ENCODE data around the gene LRRC7.

Gene LRRC7

DNA sequence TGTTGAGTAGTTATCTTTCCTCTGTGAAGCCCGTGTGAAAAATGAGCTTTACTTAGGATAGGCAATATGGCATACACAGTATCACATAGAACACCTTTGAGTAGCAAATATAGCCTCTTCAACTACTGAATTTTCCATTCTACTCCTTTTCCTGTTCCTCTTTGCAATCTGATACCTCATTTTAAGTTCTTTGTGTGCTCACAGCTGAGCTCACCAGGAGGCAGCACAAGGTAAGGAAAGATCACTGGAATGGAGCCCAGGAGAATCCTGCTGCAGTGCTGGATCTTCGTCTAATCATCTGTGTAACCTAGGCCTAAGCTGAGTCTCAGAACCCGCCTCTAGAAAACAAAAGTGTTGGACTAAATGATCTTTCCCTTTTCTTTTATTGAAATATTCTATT lies 466.7 kb downstream of the LRRC7 start:
- in situ Hi-C loops (cut with HindIII; ENCODE audit: low sequenced_read_pairs): no loop called here
- TF ChIP-seq, protein P1, sequence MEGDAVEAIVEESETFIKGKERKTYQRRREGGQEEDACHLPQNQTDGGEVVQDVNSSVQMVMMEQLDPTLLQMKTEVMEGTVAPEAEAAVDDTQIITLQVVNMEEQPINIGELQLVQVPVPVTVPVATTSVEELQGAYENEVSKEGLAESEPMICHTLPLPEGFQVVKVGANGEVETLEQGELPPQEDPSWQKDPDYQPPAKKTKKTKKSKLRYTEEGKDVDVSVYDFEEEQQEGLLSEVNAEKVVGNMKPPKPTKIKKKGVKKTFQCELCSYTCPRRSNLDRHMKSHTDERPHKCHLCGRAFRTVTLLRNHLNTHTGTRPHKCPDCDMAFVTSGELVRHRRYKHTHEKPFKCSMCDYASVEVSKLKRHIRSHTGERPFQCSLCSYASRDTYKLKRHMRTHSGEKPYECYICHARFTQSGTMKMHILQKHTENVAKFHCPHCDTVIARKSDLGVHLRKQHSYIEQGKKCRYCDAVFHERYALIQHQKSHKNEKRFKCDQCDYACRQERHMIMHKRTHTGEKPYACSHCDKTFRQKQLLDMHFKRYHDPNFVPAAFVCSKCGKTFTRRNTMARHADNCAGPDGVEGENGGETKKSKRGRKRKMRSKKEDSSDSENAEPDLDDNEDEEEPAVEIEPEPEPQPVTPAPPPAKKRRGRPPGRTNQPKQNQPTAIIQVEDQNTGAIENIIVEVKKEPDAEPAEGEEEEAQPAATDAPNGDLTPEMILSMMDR (IDR thresholded peaks at IDR 0.05; ENCODE audit: low read depth, low read length, missing control alignments): peak; percentile 58
- no peak overlapping the region for H3K4me3 ChIP-seq (ENCODE audit: low read depth, low read length)
- DNase-seq (ENCODE audit: low read depth): peak; percentile 71

GRCh38 chr1:70038025-70038424 lies 470.3 kb downstream of the LRRC7 start:
- in situ Hi-C loops (cut with HindIII; ENCODE audit: low sequenced_read_pairs): no loop called here
- H3K4me3 ChIP-seq (ENCODE audit: low read depth, low read length): no peak overlapping the region
- TF ChIP-seq, protein P1 (IDR thresholded peaks at IDR 0.05; ENCODE audit: low read depth, low read length, missing control alignments): no peak
- peak; percentile 70 for DNase-seq (ENCODE audit: low read depth)

DNA sequence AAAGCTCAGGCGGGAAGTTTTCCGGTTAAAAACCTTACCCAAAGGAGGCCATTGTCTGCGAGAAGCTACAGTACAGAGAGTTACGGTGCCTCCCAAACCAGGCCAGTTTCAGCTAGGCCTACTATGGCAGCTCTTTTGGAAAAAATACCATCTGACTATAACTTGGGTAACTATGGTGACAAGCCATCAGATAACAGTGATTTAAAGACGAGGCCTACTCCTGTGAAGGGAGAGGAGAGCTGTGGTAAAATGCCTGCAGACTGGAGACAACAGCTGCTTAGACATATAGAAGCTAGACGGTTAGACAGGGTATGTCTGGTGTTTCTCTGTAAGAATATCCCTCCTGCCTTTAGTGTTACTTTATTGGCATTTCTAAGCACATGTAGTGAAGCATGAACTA lies 471.8 kb downstream of the LRRC7 start:
- TF ChIP-seq, protein P1 (IDR thresholded peaks at IDR 0.05; ENCODE audit: low read depth, low read length, missing control alignments): no peak
- in situ Hi-C loops (cut with HindIII; ENCODE audit: low sequenced_read_pairs): no loop called here
- no peak for DNase-seq (ENCODE audit: low read depth)
- no peak overlapping the region for H3K4me3 ChIP-seq (ENCODE audit: low read depth, low read length)

DNA sequence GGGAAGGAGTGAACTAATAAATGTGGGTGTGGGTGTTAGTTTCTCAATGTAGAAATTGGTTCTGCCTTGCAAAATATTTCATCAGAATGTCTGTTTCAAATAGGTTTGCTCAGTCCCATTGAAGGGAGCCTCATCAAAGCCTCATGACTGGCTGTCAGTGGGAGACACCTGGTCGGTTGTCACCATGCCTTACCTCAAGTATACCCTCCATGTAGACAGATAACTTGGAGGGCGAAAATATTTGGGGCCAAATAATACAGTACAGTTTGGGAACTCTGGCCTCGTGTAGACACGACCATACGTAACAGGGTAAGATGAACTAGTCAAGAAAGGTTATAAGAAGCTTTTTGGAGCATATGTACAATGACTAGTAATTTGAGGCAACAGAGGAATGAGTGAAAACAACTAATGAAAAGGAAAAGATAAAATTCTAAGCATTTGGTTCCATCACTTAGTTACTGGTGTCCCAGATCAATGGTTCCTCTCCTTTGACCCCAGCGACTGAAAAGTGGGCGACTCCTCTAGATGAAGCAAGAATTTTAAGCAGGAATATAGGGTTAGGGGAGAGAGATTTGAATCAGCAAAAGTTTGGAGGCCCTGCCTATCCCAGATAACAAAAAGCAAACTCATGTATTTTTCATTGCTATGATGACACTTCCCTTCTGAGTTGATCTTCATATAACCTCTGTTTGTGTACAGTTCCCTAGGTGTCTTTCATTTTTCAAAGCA lies 473.8 kb downstream of the LRRC7 start:
- in situ Hi-C loops (cut with HindIII; ENCODE audit: low sequenced_read_pairs): no loop called here
- DNase-seq (ENCODE audit: low read depth): no peak
- no peak overlapping the region for H3K4me3 ChIP-seq (ENCODE audit: low read depth, low read length)
- TF ChIP-seq, protein P1 (IDR thresholded peaks at IDR 0.05; ENCODE audit: low read depth, low read length, missing control alignments): no peak

DNA sequence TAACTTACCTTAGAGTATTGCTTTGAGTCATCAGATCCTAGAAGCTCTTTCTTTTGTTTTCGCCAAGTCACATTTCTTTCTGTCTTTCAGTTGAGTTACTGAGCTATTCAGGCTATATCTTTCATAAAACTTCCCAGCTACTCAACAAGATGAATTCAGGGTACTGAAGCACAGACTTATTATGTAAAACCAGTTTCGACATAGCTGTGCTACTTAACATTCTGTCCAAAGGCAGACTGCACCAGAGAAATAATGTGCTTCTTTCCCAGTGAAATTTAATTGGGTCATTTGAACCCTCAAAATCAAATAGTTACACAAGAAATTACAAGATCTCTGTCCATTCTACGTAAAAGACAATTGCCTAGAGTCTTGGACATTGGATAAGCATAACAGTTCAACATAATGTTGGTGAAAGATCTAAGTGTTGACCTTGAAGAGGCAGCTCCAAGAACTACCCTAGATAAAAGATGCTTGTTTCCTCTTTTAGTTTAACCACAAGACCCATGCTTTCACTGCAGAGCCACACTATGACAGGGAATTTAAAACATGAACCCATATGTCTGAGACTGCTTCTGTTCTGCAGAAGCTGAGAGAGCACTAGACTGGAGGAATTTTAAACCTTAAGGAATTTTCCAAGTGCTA lies 474.5 kb downstream of the LRRC7 start:
- in situ Hi-C loops (cut with HindIII; ENCODE audit: low sequenced_read_pairs): no loop called here
- no peak for DNase-seq (ENCODE audit: low read depth)
- H3K4me3 ChIP-seq (ENCODE audit: low read depth, low read length): no peak overlapping the region
- TF ChIP-seq, protein P1 (IDR thresholded peaks at IDR 0.05; ENCODE audit: low read depth, low read length, missing control alignments): no peak

DNA sequence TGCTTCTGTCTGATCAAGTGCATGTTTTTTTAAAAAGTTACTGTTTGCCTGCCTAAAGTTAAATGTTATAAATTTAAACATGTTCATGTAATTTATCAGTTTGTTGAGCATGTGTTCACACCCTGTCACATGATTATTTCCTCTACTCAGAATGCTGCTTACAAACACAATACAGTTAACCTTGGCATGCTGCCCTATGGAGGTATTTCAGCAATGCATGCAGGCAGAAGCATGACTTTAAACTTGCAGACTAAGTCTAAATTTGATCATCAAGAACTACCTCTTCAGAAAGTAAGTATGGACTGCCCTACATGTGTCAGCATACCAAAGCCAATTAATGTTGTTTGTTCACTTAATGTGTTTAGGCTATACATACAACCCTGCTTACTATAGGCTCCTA lies 476.1 kb downstream of the LRRC7 start:
- TF ChIP-seq, protein P1 (IDR thresholded peaks at IDR 0.05; ENCODE audit: low read depth, low read length, missing control alignments): no peak
- in situ Hi-C loops (cut with HindIII; ENCODE audit: low sequenced_read_pairs): no loop called here
- H3K4me3 ChIP-seq (ENCODE audit: low read depth, low read length): no peak overlapping the region
- peak; percentile 60 for DNase-seq (ENCODE audit: low read depth)

Data from astrocyte of the cerebellum (primary cell).